Lung microvascular endothelial cell (primary cell): ENCODE data around the gene TRAF3IP3. TPM values are rescaled to one million over a fixed set of nuclear protein-coding genes. Genes with fewer than 3 reads are reported as not detected.

Source experiments
- DNase-seq, 2 donors: peaks; one replicate each; pipeline versions ENCODE4 v3.0.0 to v3.0.0-alpha.2; 2010; ENCODE audit warnings: low read depth in 2 of 2
- total RNA-seq: library from RNA; depleted of rRNA; stranded (reverse); fragments of >200 nt; gene quantifications from 2 replicates; pipeline ENCODE4 v1.2.1, GENCODE V29; 2014

Gene TRAF3IP3
- total RNA-seq, 1 donor from 2014 or later, result not detected

GRCh38 chr1:209825591-209826434 lies 70.0 kb downstream of the TRAF3IP3 start:
- no peak for DNase-seq

- peak; percentile 98 to 99 for DNase-seq
These were observed 71.8 kb downstream of the TRAF3IP3 start, which contains the start of gene UTP25 for GRCh38 chr1:209827384-209828262. UTP25 (plus strand) TSS chr1:209827972; CDS start chr1:209828064, 92 bp downstream.

- no peak for DNase-seq
These were observed 73.9 kb downstream of the TRAF3IP3 start for GRCh38 chr1:209829716-209830115.

DNA sequence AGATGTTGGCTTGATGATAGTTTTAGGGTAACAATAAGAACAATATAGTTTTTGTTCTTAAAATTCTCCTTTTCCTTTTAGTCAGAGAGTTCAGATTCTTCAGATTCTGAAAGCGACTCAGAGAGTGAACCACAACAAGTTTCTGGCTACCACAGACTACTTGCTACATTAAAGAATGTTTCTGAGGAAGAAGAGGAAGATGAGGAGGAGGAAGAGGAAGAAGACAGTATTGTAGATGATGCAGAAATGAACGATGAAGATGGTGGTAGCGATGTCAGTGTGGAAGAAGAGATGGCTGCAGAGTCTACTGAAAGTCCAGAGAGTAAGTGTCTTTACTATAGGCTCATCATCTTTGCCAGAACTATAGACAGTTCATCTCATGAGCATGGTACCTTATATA lies 74.9 kb downstream of the TRAF3IP3 start:
- DNase-seq, result no peak

DNA sequence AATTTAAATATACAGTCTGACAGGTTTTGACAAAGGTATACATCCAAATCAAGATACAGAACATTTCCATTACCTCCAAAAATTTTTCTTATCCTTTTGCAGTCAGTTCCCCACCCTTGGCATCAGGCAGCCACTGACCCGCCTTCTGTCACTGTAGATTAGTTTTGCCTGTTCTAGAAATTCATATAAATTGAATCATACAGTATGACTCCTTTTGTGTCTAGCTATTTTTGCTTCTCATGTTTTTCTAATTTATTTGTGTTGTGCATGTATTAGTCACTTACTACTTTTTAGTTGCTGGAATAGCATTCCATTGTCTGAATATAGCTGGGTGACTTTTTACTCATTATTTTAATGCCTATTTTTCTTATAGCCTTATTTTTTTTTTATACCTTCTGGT lies 75.8 kb downstream of the TRAF3IP3 start:
- DNase-seq, result peak in 1 of 2 donors; percentile 10

Other genes starting within 250 kb of the TRAF3IP3 start
- gene CAMK1G, start 172.3 kb upstream of the TRAF3IP3 start, total RNA-seq, result not detected in 2 replicates
- gene LAMB3, start 103.6 kb upstream of the TRAF3IP3 start, total RNA-seq, result 0.20 and 5.0 TPM in 2 replicates
- 0.20 and 3.7 TPM in 2 replicates for gene G0S2, start 80.6 kb upstream of the TRAF3IP3 start, total RNA-seq
- under 0.01 TPM in 1 of 2 replicates, not detected in the other for gene HSD11B1, start 51.2 kb upstream of the TRAF3IP3 start, total RNA-seq
- 1.4 and 1.5 TPM in 2 replicates for gene C1orf74, start 28.5 kb downstream of the TRAF3IP3 start, total RNA-seq
- under 0.01 and 1.5 TPM in 2 replicates for gene IRF6, start 50.1 kb downstream of the TRAF3IP3 start, total RNA-seq
- gene UTP25, start 71.9 kb downstream of the TRAF3IP3 start, total RNA-seq, result 3.3 and 5.4 TPM in 2 replicates
- gene SYT14, start 182.2 kb downstream of the TRAF3IP3 start, total RNA-seq, result under 0.01 TPM in 1 of 2 replicates, not detected in the other